SK-N-MC (cell line): ENCODE data around the gene CRLF3.
"Not testable (repeated sequence)": the region's sequence is repeated elsewhere in the genome, so short reads cannot be mapped to it uniquely, and the experiment has no call there.

Experiments used
- EZH2 ChIP-seq: fragments of 200-600 bp; sonication (generic); IDR thresholded peaks from one replicate; pipeline ENCODE4 v1.6.1; 2017; ENCODE audit warnings: antibody characterized with exemption
- FOXP2 ChIP-seq: optimal IDR thresholded peaks from 2 replicates; pipeline ENCODE3; 2011; ENCODE audit warnings: mild to moderate bottlenecking, moderate library complexity; ENCODE audit not compliant: insufficient read depth; ENCODE audit errors: extremely low read length, control extremely low read depth
- POLR2AphosphoS5 ChIP-seq: IDR thresholded peaks from 2 replicates; pipeline ENCODE4 v1.6.1; 2012; ENCODE audit warnings: mild to moderate bottlenecking, low read depth, low read length, borderline replicate concordance

- not testable (repeated sequence) for TF ChIP-seq POLR2AphosphoS5, EZH2, FOXP2
Measured at GRCh38 chr17:30735206-30735605, 89.3 kb downstream of the CRLF3 start.
